Ovary (tissue), 9 donors: Measurements from ENCODE around the gene CNOT10. TPM values are rescaled to one million over a fixed set of nuclear protein-coding genes. Genes with fewer than 3 reads are reported as not detected.

Experiments
- DNase-seq, 5 donors: peaks; one replicate each; pipeline ENCODE4 v3.0.0-alpha.2; 2019 to 2020
- H3K27ac ChIP-seq, 2 donors: fragments of 200-600 bp; one replicate each; pipeline versions ENCODE4 v1.5.1 to v1.8.0; 2019 to 2022
- H3K27me3 ChIP-seq: fragments of 200-600 bp; one replicate; pipeline ENCODE4 v1.8.0; 2022
- H3K36me3 ChIP-seq: fragments of 200-600 bp; sonication (generic); one replicate; pipeline ENCODE4 v1.5.1; 2019
- H3K4me1 ChIP-seq: one replicate; pipeline ENCODE4 v1.8.1; 2013; ENCODE audit warnings: mild to moderate bottlenecking, moderate library complexity; ENCODE audit not compliant: insufficient read depth
- H3K4me3 ChIP-seq: fragments of 200-600 bp; sonication (generic); one replicate; pipeline ENCODE4 v1.5.1; 2017
- H3K9me3 ChIP-seq, 2 donors: fragments of 200-600 bp in 1 of 2; sonication (generic) in 1 of 2; one replicate each; pipeline versions ENCODE4 v1.5.1 to v1.8.1; 2013 to 2019; ENCODE audit warnings: mild to moderate bottlenecking in 1 of 2, moderate library complexity in 1 of 2
- CTCF ChIP-seq, 3 donors: fragments of 450-650 bp in 2 of 3; fragments of 200-600 bp in 1 of 3; IDR thresholded peaks; one replicate each; pipeline versions ENCODE4 v1.5.1 to v1.8.0; 2016 to 2022; ENCODE audit warnings: antibody characterized with exemption in 3 of 3, mild to moderate bottlenecking in 1 of 3
- EP300 ChIP-seq: sonication (generic); formaldehyde crosslinking; IDR thresholded peaks from one replicate; pipeline ENCODE4 v1.6.1; 2017; ENCODE audit warnings: antibody characterized with exemption
- POLR2A ChIP-seq: fragments of 450-650 bp; IDR thresholded peaks from one replicate; pipeline ENCODE4 v1.6.1; 2017; ENCODE audit warnings: antibody characterized with exemption, mild to moderate bottlenecking, moderate library complexity
- WGBS, 3 donors: extraction: QIAGEN DNeasy Blood & Tissue Kit in 1 of 3; methylation state at CpG; one replicate each; pipeline versions ENCODE4 v1.1.5 to v1.1.7; 2013 to 2017; 5-methylcytosine and 5-hydroxymethylcytosine counted together
- intact Hi-C, 4 donors: fragments of 100-400 bp; cut with DNase I; formaldehyde crosslinking; loops; one replicate each; pipeline versions ENCODE4 v1.11.0 to v1.15.1; 2022 to 2023
- polyA plus RNA-seq, 2 donors: library from polyadenylated mRNA; stranded (reverse); fragments of 200-250 nt in 1 of 2; fragments of 350-450 nt in 1 of 2; fragmentation: Illumina TruSeq in 1 of 2; extraction: RNeasy Lipid Tissue Mini Kit (QIAGEN cat#74804) in 1 of 2; gene quantifications; one replicate each; pipeline ENCODE4 v1.2.3, GENCODE V29; 2013 to 2014
- total RNA-seq, 7 donors: library from RNA; depleted of rRNA in 2 of 7; stranded (reverse); fragments of >200 nt in 2 of 7; fragmentation: NEBNext Ultra II Directional in 3 of 7; extraction: Animal tissue kit (Norgen Biotek cat#: 25700) in 3 of 7; gene quantifications; one replicate each; pipeline versions ENCODE4 v1.1.0 to v1.2.4, GENCODE V29; 2016 to 2023
- donor health status: DM: no; HTN: no; CAD: no; lungs with moderate emphysema.
- donor health status: DM: no; HTN: no; CAD: no.
- donor health status: Bipolar disorder and iron deficiency.
- donor health status: DM: yes; HTN: yes; CAD: no.
- donor health status: DM: no; HTN: no; CAD: no.
- donor health status: DM: yes; HTN: yes; CAD: no.

CNOT10 gene
- total and polyA plus RNA-seq, 9 donors: 12.3 to 38.9 (median 24.1) TPM

GRCh38 chr3:32822609-32823498 lies 137.9 kb downstream of the CNOT10 start:
- H3K9me3 ChIP-seq: no peaks in the 10 kb centered on the region
- H3K36me3 ChIP-seq: no peaks in the 10 kb centered on the region
- intact Hi-C loops: no loop called here
- H3K27ac ChIP-seq: no peak overlapping the region
- no peak for TF ChIP-seq EP300
- no peak for TF ChIP-seq POLR2A
- no peak for TF ChIP-seq CTCF (IDR thresholded peaks at IDR 0.05)
- no peaks in the 10 kb centered on the region for H3K4me1 ChIP-seq
- WGBS, 3 donors: 90 to 94% (median 91%) methylated on average over 5 of the region's 5 CpGs
- DNase-seq: no peak
- no peak overlapping the region for H3K4me3 ChIP-seq
- H3K27me3 ChIP-seq: no peaks in the 10 kb centered on the region

Other genes starting within 250 kb of the CNOT10 start
- gene CMTM6, start 182.3 kb upstream of the CNOT10 start, total RNA-seq: 100 to 1,000 TPM in 1 of 7 donors, 10 to 100 TPM in 6; 24.1 to 150 (median 25.9) TPM
- 10 to 100 TPM; 19.7 to 30.3 TPM for gene CMTM6, start 182.3 kb upstream of the CNOT10 start, polyA plus RNA-seq
- gene DYNC1LI1, start 114.3 kb upstream of the CNOT10 start, total RNA-seq: 10 to 100 TPM; 21.0 to 37.8 (median 26.6) TPM
- 10 to 100 TPM; 21.1 to 37.6 TPM for gene DYNC1LI1, start 114.3 kb upstream of the CNOT10 start, polyA plus RNA-seq
- under 1 TPM in 4 of 7 donors, not detected in 3; 0.05 to 0.43 (median 0.21) TPM for gene TRIM71, start 132.8 kb downstream of the CNOT10 start, total RNA-seq
- gene TRIM71, start 132.8 kb downstream of the CNOT10 start, polyA plus RNA-seq: under 1 TPM in 1 of 2 donors, not detected in 1; 0.06 TPM